HG03571 (cell line): ENCODE results near the gene HDAC1.

Experiments
- ATAC-seq: cut with Tn5 transposase; IDR thresholded peaks from one replicate; pipeline ENCODE4 v1.9.1; 2021; ENCODE audit not compliant: unreplicated experiment

Gene HDAC1

GRCh38 chr1:32327204-32327603, 35.3 kb downstream of the HDAC1 start:
- ATAC-seq: no peak

GRCh38 chr1:32329931-32330466, 38.1 kb downstream of the HDAC1 start:
- ATAC-seq: no peak

GRCh38 chr1:32330558-32331151, 38.8 kb downstream of the HDAC1 start:
- no peak for ATAC-seq

GRCh38 chr1:32331549-32331948, 39.7 kb downstream of the HDAC1 start:
- no peak for ATAC-seq

DNA sequence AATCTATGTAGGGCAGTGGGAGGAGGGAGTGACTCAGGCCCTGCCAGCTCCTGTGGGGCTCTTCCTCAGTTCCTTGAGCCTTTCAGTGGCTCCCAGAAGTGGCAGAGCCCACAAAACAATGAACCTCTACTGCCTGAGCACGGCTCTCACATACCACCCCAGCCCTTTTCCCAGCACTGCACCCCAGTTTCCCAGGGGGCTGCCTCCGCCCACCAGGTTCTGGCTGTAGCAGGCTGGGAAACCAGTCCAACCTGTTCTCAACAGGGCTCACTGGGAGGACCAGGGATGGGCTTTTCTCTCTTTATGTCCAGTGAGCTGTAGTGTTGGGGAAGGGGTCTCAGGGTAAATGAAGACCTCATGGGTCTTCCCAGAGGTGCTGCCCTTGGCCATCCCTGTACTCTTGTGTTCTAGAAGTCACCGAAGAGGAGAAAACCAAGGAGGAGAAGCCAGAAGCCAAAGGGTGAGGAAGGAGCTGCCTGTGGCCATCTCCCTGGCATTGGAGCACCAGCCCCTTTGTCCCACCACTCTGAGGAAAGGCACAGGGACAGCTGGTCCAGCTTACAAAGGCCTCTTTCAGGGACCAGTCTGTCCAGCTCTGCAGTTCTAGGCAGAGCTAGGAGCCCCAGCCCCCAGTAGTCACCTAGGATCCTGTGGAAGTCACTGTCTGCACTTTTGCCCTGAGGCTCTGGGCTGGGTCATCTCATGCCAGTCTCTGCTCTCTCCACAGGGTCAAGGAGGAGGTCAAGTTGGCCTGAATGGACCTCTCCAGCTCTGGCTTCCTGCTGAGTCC, 40.6 kb downstream of the HDAC1 start:
- no peak for ATAC-seq

- no peak for ATAC-seq
These were observed 41.5 kb downstream of the HDAC1 start for GRCh38 chr1:32333251-32333963.

GRCh38 chr1:32334274-32334861, 42.5 kb downstream of the HDAC1 start:
- ATAC-seq: no peak

DNA sequence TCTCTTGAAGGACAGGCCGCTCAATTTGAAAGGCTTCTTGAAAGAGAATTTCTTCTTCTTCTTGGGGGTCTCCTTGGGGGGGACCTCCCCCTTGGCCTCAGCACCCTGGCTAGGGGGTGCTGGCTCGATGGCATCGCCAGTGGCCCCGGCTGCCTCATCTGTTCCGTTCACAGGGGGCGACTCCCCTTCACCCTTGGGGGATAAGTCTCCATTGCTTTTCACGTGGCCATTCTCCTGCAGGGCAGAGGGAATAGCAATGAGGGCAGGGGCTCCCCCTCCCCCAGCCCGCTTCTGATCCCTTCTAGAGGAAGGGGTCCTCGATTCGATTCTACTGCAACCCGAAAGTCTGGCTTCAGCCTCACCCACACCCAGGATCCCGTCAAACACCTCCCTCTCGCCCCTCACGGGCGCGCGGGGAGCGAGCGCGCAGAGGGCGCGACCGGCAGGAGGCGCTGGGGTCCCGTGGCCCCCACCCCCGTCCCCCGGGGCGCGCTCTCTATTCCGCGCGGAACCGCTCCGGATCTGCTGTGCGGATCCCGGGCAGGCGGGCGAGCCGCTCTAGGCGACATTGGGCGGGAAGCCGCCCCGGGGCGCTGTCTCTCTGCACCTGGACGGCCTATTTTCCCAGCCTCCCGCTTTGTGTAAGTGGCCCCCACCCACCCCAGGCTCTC, 43.1 kb downstream of the HDAC1 start:
- no peak for ATAC-seq

DNA sequence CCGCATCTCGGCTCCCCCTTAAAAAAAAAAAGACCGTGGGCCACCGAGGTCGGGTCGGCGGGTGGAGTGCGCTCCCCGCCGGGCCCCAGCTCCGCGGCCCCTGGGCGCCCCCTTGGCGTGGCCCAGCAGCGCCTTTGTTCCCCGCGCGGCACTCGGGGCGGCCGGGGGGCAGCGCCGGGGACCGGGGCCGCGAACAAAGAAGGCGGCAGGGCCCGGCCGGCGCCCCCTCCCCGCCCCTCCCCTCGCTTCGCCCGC, 43.6 kb downstream of the HDAC1 start:
- ATAC-seq: no peak

DNA sequence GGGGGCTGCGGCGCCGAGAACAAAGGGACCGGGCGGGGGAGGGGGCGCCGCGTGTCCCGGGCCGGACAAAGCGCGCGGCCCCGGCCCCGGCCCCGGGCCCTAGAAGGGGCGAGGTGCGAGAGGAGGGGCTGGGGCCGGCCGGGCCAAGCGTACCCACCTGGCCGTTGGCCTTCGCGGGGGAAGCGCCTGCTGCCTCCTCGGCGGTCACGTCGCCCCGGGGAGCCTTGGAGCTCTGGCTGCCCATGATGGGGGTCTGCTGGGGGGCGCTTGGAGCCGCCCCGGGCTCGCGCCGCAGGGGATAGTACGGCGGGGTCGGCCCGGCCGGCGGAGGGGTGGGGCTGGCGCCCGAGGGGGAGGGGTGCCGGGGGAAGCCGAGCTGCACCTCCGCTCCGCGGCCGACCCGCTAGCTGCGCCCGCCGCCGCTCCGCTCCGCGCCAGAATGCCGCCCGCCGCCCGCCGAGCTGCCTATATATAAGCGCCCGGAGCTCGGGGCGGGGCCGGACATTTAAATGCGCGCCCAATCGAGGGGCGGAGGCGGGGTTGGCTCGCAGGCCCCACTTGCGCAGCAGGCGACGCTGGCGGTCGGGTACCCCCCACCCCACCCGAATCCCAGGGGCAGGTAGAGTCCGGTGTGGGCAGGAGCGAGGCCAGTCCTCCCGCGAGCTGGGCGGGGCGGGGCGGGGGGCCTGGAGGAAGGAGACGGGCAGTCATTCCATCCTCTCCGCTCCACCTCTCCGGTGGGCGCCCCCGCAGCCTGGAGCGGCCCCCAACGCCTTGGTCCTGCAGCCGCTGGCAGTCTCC, 44.1 kb downstream of the HDAC1 start, which contains the start of gene MARCKSL1:
Gene MARCKSL1 (minus strand): TSS at position 444 of the 801 bp plus-strand sequence. CDS start 200 bp downstream, at position 244.
- no peak for ATAC-seq

DNA sequence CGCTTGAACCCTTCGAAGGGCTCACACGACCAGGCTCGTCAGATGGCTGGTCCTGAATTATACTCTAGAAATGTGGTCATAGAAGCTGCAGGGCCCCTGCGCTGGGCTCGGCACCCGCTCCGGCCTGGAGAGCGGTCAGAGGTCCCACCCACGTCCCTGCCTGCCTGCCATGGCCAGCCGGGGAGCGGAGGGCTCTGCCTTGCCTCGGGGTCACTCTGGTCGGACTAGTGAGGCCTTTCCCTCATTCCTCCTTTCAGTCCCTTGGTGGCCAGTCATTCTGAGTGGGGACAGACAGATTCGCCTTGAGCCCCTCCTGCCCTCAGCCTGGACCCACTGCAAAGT, 44.7 kb downstream of the HDAC1 start:
- ATAC-seq: no peak

- no peak for ATAC-seq
These were observed 45.2 kb downstream of the HDAC1 start for GRCh38 chr1:32336963-32337675.

DNA sequence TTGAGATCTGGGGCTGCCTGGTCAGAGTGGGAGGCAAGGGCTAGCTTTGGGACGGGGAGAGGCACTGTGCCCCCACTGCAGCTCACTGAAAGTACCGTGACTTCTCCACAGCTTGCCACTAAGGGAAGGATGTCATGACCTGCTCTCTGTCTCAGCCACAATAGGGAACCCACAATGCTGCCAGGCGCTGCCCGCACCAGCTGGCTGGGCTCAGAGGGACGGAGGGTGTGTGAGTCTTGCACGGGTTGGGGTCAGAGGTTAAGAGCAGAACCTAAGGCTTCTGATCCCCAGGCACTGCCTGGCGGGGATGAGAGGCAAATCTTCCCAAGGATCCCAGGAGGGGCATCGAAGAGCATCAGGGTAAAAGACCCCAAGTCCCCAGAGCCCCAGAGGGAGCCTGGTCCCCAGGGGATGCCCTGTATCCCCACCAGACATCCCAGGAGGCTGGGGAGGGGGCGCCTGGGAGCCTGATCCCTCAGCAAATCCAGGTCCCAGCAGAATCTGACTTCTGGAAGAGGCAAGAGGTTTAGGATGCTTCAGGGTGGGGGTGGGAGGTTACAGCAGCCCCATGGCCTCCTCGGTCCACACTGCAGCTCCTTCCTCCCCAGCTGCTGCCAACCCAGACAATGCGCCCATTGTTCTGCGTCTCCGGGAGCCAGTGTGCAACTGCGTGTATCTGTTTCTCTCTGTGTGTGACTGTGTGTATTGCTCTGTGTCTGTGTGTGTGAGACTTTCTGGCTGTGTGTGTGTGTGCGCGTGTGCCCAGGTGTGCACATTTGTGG, 46.2 kb downstream of the HDAC1 start:
- no peak for ATAC-seq

GRCh38 chr1:32338637-32339145, 46.8 kb downstream of the HDAC1 start:
- no peak for ATAC-seq

GRCh38 chr1:32339363-32339978, 47.6 kb downstream of the HDAC1 start:
- ATAC-seq: peak; percentile 27

DNA sequence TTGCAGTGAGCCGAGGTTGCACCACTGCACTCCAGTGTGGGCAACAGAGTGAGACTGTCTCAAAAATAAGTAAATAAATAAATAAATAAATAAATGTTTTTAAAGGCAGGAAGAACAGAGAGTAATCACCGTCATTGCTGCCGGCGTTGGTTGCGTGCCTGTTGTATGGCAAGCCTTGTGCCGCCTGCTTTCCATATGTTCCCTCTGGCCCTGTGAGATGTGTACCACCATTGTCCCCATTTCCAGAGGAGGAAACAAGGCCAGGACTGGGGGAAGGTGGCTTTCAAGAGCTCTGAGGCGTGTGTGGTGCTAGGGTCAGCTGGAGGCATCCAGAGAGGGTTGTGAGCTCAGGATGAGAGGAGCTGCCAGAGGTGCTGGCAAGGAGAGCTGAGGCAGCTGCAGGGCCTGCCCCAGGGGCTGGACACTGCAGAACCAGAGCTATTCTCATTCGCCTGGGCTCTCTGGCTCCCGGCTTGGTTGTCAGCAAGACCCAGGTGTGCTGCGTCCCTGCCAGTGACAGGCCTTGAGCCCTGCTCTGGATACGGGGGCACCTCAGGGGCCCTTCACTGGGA, 49.4 kb downstream of the HDAC1 start:
- no peak for ATAC-seq

GRCh38 chr1:32341971-32342370, 50.1 kb downstream of the HDAC1 start:
- no peak for ATAC-seq

- no peak for ATAC-seq
These were observed 50.8 kb downstream of the HDAC1 start for GRCh38 chr1:32342704-32343103.
